Astrocyte of the hippocampus (primary cell): ENCODE measurements around the gene C3orf52.
A peak's percentile ranks its signal among the peaks of the same experiment; 100 is the strongest.

Source experiments
- DNase-seq: peaks from one replicate; pipeline ENCODE4 v3.0.0; 2011; ENCODE audit warnings: low read depth, low spot score

C3orf52 gene

DNA sequence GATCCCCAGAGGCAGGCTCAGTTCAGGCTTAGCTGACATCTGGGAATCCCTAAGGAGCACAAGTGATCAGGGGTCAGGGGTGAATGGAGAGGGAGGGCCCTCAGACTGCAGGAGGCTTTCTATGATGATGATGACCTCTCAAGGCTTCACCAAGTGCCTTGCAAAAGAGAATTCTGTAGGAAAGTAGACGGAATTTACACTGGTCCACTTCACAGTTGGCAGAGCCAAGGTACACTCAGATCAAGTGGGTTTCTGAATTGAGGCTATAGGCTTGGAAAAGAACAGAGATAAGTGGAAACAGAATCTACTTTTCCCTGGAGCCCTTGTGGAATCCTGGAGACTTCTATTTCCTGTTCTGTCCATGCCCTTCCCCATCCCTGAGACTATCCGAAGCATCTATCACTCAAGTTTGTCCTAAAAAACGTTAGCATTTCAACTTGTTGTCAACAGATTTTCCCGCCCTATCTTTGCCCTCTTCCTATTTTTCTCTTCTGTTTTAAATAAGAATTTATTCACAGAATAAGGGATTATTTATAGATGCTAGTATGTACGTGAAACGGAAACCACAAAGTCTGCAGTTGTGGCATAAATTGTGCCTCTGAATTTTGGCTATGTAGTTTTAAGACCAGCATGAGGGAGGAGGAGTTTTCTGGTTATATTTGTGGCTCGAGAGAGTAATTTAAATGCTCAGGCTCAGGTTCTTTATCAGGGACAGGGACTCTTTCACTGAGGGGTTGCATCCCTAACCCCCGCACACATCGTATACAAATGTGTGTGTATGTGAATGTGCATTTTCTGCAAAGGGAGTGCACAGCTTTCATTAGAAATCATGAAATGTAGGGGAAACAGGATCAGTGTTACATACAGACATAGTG, 34.0 kb downstream of the C3orf52 start:
- DNase-seq = no peak

DNA sequence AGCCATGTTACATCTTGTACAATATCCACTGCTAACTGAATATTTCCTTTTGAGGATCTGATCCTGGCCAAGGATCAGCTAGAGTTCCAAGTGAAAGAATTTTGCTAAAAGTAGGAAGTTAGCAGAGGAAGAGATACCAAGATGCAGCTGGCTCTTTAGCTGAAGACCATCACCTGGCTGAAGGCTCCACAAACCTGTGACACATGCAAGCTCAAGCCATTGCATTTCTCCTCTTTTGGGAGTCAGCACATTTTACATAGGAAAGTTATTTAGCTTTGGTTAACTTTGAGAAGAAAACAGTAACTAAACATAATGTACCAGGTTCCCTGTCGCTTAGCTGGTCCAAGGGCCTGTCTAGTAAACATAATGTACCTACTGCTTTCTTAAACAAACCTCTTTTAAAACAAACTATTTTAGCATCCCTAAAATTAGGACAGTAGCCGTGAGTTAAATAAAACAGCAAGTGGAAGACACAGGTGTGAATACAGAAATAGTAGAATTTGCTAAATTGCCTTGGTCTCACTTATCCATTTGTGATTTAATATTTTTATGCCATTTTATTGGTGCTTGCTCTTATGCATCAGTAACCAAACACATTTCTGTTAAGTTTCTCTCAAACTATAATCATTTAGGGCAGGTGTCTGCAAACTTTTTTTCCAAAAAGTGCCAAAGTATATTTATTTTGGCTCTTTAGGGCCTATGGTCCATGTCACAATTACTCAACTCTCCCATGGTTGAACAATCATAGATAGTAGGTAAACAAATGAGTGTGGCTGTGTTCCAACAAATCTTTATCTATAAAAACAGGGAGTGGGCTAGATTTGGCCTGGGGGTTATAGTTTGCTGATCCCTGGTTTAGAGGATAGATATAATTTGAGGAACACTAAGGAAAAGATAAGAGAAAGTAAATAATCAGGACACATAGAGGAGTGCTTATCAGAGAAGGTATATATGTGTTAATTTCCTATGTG, 35.7 kb downstream of the C3orf52 start:
- DNase-seq = no peak

DNA sequence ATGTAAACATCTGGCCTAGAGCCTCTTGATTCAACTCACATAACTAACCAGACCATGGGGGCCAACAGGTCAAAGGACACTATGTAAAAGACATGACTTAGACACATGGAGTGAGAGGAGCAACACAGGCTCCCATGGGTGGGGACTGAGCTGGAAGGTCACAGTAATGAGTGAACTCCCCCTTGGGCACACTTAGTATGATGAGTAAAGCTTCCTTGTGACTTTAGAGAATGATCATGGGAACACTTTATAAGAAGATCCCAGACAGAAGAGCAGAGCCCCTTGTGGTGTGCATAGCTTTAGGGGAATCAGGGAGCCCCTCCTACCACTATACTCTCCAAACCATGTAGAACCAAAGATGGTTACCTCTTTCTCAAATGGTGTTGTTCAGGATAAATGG, 36.7 kb downstream of the C3orf52 start:
- DNase-seq = no peak

DNA sequence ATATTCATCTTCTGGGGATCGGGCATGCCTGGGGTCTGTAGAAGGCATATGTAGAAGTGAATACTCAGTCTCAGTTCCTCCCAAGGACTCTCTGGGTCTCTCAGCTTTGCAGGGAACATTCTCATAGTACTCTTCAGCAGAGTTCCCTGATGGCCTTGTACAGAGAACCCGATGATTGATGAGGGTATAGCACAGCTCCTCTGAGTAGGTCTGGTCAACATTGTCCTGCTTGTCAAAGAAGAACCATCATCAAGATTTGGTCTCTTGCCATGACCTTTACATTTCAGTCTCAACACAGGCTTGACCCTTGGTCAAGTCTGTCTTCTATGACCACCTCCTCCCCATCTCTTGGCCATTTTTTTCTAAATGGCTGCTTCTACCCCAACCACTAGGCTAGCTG, 37.4 kb downstream of the C3orf52 start:
- no peak for DNase-seq

DNA sequence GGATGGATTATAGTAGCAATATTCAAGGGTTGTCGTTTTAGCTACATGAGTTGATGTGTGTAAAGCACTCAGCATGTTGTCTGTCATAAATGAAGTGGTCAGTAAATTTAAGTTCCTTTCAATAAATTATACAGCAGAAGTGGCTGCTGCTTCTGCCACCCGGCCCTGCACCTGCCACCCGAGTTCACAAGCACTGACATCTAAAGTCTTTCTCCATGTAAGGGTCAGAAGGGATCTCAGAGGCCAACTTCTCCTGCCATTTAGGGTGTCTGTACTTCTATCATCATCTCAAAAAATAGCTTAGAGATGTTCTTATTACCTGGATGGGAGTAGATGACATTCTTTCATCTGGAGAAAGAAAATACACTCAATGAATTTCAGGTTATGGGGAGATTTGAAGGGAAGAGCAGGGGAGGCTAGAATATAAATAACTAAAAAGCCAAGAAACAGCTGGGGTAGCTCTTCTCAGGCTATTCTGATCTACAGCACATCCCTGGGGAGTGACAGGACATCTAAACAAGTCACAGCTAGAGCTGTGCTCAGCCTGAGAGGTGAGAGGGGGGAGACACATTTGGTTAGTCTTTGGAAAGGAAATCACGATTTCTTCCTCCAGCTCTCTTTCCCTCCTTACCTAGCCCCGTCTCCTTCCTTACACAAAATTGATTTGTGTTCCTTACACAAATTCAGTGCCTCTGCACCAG, 38.9 kb downstream of the C3orf52 start:
- DNase-seq = no peak

DNA sequence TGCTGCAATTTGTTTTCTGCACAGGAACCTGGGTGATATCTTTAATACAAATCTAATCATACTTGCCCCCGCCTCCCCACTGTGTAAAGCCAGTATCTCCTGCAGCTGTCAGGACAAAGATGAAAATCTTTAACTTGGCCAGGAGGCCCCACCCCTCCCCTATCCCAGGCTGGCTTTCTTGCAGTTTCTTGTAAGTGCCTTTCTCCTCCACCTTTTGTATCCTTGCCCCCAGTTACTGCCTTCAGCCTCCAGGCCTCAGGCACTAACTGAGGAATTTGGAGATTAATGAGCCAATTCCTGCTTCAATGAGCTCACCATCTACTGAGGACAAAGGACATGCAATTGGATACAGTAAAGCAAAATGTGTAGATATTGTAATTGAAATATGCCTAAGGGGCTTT, 40.3 kb downstream of the C3orf52 start:
- peak; percentile 59 for DNase-seq

DNA sequence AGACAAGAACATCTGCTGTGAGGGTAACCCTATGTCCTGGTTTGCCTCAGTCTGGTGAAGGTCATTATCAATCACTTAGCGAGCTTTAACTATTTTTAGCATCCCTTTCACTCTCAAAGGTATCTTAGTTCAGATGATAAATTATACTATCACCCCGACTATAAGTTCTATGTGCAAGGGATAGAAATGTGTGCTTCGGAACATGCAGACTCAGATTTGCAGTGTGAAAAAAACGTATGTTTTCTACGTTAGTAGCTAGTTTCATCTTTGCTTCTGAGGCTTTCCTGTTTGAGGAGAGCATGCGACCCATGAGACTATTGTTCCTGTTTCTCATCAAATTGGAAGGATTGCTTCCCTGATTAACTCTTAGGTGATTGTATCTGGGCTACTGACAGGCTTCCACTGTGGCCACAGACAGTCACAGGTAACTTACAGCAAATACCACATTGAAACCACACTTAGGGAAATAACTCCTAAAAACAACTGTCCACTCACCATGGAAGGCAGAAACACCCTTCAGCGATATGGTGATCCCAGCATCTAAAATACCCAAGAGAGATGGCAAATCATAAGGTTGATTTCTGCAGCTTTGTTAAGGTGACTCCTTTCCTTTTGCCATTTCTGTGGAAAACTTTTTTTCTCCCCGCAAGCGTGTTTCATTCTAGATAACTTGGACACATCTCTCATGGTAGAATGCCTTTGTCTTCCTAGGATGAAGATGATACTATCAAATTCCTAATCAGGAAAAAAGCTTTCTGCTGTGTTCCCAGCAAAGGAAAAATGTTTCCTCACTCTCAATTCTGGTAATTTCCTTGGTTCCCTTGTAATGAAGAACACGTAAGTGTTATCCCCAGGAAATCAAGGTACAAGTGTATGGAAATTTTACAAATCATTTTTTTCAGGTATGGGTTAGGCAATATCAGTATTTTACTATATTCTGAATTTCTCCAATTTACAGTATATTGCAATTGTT, 41.6 kb downstream of the C3orf52 start:
- DNase-seq = no peak

DNA sequence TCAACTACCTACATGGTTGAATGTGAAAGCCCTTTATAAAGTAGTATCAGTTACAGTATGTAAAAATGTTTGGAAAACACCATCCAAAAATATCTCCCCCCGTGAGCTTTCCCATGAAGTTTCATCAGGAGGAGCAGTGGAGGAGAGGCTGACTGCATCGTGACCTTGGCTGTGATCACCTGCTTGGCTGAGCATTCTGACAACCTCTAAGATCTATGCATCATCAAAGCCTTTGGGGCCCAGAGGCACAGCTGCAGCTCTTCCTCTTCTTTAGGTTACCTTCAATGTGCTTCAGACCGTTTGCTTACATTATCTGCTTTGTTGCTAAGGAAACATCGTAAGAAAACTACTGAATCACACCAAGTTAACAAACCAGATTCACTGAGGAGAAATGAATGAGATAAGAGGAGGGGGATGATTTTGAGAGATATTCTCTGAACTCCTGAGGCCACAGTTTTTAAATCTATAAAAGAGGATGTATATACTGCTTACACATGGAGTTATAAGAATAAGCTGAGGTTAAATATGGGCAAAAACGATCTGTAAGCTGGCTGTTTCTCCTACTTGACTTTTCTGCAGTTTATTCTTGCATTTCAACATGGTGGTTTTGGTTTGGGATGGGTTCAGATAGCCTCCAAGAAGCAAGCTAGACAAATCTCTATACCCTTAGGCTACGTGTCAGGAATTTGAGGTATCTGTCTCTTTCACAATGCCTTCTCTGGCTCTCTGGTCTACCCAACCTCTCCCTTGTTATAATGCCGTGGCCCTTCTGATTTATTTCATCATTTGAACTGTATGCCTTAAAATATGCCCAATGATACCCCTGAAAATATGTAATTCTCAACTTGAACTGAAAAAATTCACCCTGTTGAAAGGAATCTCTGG, 42.9 kb downstream of the C3orf52 start:
- DNase-seq = no peak

DNA sequence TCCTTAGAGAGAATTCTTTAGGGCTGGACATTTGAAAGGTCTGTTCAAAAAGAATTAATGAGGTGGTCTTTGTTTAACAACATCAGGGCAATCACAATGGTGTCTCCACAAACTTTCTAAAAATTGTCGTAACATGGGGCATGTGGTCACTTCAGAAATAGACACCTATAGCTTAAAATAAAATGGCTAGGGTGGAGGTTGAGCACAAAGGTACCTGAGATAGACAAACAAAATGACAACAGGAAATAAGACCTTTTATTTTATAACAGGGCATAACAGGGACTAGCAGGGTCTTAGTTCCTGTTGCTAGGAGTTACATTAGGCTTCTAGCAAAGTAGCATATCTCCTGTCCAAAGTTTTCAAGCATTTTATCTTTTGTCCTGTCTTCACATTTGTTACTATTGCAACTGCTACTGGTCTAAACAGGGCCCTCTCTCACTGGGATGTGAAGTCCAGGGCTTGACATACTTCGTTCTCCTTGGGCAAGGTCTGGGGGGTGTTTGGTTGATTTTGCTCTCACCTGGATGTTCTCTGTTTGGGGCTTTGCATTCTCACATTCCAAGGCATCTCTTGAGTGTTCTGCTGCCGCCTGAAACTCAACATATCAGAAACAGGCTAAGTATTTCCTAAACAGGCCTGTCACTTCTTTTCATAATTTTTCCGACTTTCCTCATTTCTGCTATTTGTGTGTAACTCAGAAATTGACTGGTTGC, 43.9 kb downstream of the C3orf52 start:
- DNase-seq = no peak

DNA sequence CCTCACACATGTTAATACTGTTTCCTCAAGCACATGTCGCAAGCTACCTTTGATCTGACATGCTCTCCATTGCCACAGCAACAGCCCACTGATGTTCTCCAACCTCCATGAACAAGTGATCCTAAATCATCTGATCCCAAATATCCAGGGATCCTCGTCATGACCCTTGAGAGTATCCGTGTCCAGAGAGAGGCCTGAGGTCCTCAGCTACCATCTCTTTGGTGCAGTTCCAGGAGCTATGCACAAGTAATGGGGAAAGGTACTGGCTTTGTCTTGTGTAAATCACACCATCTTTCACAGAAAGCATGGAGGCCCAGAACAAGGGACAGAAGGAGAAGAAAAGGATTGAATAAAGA, 44.4 kb downstream of the C3orf52 start:
- no peak for DNase-seq

DNA sequence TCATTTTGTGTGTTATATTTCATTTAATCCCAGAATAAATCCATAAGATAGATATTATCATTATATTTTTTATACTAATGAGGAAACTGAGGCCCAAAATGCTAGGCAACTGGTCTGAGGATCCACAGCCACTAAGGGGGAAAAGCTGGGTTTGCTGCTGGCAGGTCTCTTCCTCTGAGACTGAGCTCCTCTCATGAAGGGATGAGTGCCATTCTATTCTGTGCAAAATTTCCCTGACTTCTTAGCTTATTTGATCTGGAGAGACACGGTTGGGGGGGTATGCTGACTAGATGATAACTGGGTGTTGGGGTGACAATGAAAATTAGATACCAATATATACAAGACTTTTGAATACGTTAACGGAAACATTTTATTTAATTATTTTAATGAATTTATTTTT, 44.9 kb downstream of the C3orf52 start:
- no peak for DNase-seq

DNA sequence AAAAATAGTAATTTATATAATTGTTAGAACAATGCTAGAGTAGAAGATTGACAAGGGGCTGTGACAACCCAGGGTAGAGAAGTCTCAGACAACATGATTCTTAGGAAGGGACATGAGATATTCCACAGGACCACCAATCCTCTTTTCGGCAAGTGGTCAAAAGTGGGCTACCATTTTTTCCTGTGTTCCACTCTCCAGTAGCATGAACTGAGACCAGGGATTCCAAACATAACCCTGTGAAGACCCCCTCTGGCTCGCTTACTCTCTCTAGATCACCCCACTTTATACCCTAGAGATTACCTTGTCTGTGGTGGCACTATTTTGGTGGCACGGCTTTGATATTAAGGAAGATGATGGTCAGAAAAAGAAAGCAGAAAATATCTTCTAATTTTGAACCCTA, 45.9 kb downstream of the C3orf52 start:
- no peak for DNase-seq

DNA sequence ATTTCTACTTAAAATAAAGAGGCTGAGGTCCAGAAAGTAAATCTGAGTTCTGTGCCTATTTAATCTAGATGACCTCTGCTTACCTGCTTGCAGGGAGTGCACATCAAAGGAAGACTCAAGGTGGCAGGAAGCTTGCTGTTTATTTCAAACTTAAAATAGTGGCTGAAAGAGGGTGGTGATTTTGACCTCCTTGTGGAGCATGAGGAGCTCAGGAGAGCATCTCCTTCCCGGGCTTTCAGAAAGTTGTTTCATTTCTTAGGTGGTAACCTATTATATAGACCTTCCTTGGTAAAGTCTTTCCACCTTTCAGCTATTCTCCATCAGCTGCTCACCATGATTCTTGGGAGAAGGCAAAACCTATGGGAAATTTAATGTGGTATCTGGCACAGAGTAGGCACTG, 46.4 kb downstream of the C3orf52 start:
- DNase-seq = no peak

DNA sequence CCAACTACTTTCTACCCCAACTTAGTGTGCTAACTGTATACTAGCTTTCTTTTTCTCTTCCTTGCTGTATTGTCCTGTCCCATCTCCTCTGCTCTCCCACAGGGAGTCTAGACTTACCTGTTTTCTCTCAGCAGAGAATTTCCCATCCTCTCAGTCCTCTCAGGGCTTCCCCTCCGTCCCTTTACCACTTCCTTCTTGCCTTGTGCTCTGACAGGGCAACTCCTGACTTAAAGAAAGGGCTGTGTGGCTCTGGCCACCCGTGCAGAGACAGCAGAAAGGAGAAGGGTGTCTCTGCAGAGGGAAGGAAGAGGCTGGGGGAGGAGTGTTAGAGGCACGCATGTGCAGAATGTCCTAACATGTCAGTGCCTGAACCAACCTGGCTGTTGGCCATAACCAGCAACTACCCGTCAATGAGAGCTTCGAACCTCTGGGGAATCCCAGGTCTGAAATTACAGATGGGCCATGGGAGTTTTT, 46.8 kb downstream of the C3orf52 start, which contains the start of gene GCSAM:
TSS of gene GCSAM (minus strand) at position 274 of the 474 bp plus-strand sequence. CDS start at position 146, 128 bp downstream.
- DNase-seq = no peak

DNA sequence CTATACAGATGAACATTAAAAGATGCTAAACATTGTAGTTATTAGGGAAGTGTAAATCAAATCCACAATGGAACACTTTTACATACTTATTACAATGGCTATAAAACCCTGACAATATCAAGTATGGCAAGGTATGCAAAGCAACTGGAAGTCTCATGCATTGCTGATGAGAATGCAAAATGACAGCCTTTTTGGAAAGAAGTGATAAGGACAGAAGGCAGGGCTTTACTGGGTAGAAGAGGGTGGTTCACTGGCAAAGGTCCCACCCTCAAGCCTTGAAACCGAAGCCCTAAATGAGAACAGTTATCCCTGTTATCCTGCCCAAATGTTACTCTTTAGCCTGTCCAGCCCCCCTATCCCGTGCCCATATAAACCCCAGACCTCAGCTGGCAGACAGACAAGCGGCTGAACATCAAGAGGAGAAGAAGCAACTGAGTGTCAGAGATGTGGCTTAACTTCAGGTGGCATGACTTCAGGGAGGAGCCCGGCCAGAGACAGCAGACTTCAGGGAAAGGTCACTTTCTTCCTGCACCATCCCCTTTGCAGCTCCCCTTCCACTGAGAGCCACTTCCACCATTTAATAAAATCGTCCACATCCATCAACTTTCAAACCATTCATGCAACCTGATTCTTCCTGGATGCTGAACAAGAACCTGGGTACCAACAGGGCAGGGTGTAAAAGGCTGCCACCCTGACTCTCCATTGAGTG, 47.6 kb downstream of the C3orf52 start:
- DNase-seq = no peak

DNA sequence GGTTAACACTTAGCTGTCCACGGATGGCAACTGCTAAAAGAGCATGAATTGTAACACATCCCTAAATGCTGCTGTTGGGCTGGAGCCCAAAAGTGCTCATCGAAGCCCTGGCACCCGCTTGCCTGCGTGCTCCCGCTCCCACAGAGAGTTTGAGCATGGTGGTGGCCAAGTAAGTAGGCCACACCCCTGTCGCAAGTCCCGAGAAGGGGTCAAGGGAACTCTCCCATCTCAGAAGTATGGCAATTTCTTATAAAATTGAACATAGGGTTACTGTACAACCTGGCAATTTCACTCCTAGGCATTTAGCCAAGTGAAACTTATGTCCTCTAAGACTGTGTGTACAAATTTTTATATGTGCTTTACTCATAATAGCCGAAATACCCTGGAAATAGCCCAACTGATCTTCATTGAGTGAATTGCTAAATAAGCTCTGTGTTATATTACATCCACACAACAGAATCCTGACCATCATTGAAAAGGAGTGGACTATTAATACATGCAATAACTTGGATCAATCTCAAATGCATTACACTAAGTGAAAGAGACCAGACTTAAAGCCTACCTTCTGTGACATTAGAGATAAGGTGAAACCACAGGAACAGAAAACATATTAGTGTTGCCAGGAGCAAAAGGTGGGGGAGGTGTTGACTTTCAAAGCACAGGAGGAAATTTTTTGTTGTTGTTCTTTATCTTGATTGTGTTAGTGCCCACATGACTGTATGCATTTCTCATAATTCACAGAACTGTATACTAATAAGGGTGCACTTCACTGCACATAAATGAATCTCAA, 48.3 kb downstream of the C3orf52 start:
- peak; percentile 13 for DNase-seq

DNA sequence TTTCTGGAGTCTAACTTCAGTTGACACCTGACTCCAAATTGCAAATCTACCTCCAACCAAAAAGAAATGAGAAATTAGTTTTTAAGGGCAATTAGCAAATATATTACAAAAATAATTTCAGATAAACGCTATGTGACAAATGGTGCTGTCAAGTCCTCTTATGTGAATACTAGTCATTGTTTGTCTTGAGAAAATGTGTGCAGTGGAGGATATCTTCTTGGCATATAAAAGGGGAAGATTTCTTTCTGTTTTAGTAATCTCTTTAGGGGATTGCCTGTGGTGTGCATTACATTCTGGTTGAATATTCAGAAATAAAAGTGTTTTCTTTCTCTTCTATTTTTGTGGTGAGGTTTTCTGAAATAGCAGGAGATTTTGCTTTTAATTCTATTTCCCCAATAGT, 49.9 kb downstream of the C3orf52 start:
- no peak for DNase-seq
